CD4-positive, alpha-beta T cell treated with Interleukin-15 for 1 hour (primary cell): ENCODE data around the gene CRTC1.

ENCODE experiments used
- DNase-seq: peaks from one replicate; pipeline ENCODE4 v3.0.0-alpha.2; 2020

The CRTC1 gene, protein sequence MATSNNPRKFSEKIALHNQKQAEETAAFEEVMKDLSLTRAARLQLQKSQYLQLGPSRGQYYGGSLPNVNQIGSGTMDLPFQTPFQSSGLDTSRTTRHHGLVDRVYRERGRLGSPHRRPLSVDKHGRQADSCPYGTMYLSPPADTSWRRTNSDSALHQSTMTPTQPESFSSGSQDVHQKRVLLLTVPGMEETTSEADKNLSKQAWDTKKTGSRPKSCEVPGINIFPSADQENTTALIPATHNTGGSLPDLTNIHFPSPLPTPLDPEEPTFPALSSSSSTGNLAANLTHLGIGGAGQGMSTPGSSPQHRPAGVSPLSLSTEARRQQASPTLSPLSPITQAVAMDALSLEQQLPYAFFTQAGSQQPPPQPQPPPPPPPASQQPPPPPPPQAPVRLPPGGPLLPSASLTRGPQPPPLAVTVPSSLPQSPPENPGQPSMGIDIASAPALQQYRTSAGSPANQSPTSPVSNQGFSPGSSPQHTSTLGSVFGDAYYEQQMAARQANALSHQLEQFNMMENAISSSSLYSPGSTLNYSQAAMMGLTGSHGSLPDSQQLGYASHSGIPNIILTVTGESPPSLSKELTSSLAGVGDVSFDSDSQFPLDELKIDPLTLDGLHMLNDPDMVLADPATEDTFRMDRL

DNA sequence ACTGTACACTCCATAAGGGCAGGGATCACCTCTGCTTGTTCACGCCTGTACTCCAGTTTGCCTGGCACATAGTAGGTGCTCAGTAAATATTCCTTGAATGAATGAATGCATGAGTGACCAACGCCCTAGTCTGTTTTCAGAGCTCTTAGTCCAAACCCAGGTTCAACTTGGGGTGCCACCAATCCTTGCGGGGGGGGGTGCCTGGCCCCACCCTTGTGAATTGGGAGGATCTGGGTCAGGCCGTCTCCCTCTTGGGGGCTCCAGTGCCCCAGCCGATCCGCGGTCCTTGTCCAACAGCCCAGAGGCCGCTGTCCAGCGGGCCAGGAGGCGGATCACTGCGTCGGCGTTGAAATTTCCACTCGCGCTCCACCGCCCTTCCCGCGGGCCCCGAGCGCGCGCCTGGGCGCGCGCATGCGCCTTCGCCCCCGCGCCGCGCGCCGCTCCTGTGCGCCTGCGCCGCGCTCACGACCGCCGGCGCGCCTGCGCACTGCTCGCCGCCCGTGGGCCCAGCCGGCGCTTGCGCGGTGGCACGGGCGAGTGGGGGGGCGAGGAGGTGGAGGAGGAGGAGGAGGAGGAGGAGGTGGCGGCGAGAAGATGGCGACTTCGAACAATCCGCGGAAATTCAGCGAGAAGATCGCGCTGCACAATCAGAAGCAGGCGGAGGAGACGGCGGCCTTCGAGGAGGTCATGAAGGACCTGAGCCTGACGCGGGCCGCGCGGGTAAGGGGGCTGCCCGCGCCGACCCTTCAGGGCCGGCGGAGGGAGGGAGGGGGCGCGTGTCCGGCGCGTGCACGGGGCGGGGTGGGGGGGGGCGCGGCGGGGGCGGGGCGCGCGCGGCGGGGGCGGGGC, at the start of gene CRTC1:
Gene CRTC1 (plus strand): TSS at position 572 of the 849 bp plus-strand sequence. CDS start 23 bp downstream, at position 595.
- DNase-seq = peak; percentile 93

DNA sequence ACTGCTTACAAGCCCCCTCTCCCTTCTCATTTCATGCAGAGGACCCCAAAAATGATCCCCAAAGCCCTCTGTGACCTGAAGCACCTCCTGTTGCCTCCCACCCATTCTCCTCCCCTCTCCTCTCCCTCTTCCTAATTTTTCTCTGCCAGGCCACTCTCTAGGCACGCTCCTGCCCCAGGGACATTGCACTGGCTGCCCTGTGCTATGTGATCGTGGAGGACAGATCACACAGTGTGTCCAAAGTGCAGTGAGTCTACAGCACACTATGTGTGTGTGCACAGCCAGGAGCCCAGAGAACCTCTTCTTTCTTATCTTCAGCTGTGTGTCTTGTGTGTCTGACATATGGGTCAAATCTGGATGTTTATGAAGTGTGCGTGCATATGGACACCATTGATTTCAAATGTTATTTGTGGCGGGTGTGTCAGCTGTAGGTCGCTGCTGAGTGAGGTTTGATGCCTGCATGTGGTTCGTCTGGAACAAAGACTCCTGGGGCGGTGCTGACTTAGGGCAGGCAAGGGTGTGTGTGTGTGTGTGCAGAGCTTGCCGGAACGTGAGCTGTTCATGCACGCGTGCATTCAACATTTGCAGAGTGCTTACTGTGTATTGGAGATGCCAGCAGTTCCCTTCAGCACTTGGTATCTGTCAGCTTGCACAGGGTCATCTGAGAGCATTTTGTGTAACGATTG, 48.7 kb upstream of the CRTC1 start:
- DNase-seq = no peak

DNA sequence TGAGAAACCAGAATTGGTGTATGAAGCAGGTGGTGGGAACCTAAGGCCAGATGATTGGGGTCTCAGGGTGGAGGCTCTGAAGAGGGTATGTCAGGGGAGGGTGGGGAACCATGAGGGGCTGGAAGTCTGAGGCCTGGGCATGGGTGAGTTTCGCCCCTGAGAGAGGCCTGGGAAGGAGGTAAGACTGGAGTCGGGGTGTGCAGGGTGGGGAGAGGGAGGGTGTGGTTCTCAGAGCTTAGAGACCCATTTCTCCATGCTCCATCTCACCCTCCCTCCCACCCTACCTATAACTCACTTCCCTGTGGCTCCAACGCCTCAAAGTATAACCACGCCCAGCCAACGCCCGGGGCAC, 47.7 kb upstream of the CRTC1 start:
- DNase-seq = no peak

DNA sequence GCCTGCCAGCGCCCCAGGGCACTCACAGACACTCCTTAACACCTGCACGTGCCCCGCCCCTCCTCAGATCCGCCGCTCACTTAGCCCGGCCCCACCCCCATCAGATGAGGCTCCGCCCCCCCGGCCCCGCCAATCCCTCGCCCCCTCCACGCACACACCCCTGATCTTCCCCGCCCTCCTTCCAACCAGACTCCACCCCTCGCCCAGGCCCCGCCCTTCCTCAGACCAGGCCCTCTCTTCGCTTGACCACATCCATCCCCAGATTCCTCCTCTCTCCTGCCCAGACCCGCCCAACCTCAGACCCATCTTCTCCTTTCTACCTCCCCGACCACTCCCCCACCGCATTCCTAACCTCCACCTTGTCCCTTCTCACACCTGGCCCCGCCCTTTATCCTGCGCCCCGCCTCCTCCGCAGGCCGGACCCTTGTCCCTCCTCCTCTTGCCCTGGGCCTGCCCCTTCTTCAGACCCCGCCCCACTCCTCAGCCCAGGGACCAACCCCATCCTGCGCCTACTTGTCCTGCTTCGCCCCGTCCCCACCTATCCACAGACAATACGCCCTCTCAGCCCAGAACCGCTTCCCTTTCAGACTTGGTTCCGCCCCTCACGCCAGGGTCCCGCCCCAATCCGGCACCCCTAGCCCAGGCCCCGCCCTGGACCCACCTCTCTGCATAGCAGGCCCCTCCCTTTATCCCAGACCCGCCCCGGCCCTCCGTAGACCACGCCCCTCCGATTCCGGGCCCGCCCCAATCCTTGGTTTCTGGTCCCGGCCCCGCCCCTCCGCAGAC, 47.1 kb upstream of the CRTC1 start:
- peak; percentile 98 for DNase-seq

DNA sequence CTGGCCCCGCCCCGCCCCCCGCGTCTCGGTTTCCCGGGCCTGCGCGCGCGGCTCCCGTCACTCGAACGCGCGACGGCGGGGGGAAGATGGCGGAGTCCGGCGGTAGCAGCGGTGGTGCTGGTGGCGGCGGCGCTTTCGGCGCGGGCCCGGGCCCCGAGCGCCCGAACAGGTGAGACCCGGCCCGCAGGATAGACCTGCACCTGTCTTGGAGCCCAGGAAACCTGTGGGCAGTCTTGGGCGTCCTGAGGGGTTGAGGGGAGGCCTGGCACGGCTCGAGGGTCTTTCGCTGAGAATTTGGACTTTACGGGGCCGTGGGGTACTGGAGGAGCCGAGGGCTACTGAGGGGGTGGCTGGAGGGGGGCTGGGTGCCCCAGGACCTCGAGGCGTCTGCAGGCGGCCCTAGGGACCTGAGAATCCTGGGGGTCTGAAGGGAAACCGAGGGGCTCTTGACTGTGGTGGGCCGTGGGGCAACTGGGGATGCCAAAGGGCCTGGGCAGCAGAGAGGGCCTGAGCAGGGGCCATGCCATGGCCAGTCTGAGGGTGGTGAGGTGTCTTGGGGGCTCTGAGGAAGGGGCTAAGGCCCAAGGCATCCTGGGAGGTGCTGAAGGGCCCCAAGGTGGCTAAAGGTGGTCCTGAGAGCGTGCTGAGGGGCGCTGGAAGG, 46.4 kb upstream of the CRTC1 start, which contains the start of gene KLHL26:
Gene KLHL26 (plus strand): TSS at position 60 of the 661 bp plus-strand sequence. CDS start 27 bp downstream, at position 87.
- no peak for DNase-seq

DNA sequence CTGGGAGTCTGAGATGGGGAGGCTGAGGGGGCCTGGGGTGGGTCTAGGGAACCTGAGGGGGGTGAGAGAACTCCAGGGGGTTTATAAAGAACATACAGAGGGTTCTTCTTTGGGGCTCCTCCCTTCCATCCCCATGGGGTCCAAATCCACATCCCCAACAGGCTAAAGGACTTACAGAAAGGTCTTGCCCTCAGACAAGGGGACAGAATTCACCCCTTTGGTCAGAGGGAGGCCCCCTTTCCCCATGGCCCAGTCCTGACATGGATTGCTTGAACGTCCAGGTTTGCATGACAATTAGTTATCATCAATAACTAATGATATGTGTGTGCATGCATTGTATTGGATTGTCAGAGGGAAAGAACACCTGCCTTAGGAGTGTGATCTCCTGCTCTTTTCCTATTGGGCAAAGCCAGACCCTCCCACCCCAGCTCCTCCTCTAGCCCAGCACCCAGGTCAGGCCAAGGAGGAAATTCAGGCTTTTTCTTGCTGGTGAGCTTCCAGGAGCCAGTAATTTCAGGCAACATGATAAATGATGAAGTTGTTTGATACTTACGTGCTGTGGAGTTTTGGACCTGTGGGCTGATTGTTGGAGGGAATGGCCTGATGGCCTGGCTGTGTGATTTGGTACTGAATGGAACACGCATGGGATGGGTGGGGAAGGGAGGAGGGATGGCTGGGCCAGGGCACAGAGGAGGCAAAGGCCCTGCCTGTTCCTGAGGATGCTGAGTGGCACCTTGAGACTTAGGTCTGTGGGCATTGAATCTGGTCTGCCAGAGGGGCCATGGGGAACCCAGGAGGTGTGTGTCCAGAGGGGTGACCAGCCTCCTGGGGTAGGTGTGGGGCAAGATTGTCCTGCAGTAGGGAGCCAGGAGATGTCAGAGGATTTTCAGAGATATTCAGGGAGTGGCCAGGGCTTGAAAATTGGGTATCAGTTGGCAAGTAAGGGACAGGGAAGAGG, 45.5 kb upstream of the CRTC1 start:
- DNase-seq = no peak

DNA sequence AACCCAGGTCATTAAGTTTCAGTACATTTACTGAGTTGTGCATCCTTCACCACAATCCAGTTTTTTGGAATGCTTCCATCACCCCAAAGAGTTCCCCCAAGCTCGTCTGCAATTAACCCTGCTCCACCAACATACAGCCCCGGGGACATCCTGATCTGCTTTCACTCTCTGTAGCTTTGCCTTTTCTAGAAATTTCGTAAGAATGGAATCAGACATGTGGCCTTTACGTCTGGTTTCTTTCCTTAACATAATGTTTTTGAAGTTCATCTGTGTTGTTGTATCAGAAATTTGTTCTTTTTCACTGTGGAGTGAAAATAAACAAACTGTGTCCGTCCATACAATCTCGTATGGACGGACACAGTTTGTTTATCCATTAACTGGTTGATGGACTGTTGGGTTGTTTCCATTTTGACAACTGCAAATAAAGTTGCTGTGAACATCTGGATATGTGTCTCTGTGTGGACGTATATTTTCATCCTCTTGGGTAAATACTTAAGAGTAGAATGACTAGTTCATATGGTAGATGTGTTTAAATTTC, 43.7 kb upstream of the CRTC1 start:
- DNase-seq = no peak

DNA sequence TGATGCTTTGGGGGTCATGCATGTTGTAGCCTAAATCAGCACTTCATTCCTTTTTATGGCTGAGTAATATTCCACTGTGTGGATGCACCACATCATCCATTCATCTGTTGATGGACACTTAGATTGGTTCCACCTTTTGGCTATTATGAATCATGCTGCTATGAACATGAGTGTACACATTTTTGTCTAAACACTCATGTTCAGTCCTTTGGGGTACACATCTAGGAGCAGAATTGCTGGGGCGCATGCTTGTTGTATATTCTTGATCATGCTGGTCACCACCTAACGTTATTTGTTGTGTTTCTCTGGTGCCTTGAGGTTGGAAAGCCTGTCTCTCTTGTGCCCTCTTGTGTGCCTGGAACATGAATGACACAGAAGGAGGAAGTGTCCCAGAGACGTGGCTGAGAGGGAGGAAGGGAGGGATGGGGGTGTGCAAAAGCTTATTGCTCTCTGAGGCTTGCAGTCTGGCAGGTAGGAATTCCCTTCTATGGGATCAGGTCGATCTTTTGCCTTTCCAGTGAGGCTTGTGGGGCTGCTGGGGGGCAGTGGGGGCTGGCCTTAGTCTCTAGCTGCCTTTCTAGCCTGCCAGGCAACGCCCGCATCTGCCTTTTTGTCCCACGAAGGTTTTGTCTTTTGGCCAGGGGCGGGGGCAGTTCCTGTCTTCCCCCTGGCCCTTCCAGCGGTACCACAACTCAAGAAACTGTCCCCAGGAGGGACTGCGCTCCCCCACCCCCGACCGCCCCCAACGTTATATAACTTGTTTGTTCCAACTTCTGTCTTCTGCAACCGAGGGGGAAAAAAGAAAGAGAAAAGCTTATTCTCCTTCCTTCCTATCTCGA, 39.1 kb upstream of the CRTC1 start:
- DNase-seq = peak; percentile 34

DNA sequence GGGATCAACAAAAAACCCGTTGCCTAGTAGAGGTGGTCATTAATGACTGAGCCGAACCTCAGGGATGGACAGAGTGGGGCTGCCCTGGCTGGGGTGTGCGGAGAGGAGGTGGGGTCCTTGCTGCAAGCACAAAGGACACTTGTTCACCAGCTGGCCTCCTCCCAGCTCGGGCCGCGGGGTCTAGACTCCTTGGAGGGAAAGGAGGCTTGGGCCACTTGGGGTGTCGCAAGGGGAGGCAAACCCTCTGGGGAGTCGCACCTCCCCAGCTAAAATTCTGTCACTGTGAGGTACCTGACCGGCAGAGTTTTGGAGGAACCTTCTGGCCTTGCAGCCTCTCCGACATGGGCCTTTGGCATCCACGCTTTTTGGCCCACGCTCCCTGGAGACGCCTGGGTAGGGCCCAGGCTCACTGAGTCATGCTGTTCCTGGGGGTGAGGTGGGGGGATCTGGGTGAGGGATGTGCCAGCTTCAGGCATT, 38.4 kb upstream of the CRTC1 start:
- no peak for DNase-seq

DNA sequence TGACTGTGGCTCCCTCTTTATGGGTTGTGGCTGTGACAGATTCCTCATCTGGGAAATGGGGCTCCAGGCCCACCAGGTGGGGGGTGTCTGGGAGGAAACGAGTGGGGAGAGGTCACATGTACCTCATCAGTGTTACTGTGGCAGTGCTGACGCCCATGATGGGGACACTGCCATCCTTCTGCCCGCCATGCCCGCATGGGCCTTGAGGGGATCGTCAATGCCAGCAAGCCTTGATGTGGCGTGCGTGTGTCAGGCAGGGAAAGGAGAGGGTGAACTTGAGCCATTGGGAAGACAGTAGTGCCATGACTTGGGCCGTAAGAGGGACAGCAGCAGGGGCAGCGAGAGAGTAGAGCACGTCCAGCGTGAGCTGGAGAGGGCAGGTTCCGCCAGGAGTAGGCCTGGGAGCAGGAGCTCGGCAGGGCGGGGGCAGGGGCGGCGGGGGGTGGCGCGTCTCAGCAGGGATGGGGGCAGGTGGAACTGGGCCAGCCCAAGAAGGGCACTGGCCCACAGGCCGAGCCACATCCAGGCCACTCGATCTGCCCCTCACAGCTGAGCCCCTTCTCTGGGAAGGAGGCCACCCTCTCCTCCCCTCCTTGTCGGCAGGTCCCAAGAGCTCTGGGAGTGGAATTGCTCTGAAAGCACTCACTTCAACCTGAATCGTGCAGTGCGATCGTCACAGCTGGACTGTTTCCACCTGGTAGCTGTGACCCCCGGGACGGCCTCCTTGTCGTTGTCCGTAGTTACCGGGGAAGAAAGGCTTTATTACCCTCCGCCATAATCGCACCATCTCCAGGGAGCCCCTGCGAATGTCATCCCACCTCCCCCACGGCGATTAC, 36.7 kb upstream of the CRTC1 start:
- no peak for DNase-seq

DNA sequence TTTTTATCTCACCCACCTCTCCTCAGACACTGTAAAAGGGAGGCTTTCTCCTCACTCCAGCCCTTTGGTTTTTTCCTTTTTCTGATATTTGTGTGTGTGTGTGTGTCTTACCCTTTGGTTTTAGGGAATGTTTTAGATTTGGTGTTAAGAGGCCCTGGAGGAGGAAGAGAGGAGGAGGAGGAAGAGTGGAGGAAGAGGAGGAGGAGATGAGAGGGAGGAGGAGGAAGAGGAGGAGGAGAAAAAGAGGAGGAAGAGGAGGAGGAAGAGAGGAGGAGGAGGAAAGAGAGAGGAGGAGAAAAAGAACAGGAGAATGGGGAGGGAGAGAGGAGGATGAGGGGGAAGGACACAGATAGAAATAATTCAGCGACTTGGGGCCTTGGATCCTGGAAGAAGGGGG, 36.1 kb upstream of the CRTC1 start:
- DNase-seq = no peak

DNA sequence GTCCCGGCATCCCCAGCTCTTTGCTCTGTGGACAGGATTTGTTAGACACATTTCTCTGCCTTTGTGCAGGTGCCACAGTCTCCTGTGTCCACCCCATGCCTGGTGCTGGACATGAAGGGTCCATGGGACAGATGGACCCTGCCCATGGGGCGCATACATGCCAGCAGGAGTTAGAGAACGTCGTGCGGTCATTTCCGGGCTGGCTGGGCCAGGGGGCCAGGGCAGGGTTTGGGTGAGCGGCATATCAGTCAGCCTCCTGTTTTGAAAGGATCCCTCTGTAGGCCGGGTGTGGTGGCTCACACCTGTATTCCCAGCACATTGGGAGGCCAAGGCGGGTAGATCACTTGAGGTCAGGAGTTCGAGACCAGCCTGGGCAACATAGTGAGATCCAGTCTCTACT, 35.7 kb upstream of the CRTC1 start:
- DNase-seq = no peak

DNA sequence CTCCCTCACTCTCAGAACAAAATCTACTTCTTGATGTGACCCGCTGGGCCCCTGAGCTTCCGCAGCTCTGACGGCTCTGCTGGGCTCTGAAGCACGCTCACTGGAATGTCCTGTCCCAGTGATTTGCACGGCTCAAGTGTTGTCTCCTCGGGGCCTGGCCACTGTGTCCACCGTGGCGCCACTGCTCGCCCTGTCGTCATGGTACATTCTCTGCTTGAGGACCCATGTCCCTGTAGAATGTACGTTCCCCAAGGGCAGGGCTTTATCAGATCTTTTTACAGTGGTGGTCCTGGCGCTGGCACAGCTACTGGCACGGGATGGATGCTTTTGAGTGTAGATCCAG, 34.5 kb upstream of the CRTC1 start:
- DNase-seq = no peak

DNA sequence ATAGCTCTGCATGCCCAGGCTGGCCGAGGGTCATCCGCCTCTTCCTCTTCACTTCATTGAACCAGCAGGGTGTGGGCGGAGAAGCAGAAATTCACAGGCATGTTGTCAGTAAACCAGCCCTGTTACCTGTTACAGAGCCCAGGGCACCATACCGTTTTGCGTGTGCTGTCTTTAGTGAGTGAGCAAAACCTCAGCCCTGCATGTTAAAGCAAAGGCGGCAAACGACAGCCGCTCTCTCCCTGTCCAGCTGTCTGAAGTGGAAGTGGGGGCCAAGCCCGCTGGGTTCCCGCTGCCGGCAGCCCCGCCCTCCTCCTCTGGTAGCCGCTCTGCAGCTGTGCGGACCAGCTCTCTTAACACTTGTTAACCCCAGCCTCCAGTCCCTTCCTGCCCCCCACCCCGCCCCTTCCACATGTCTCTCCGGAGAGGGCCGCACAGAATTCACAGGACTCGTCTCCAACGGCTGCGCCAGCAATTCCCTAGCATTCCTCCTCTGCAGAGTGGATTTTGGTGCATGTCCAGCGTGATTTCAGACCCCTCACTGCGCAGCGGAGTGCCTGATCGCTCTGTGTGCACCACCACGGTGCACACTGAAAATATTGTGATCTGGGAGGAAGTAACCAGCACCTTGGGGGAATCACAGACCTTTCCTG, 34.0 kb upstream of the CRTC1 start:
- DNase-seq = no peak

DNA sequence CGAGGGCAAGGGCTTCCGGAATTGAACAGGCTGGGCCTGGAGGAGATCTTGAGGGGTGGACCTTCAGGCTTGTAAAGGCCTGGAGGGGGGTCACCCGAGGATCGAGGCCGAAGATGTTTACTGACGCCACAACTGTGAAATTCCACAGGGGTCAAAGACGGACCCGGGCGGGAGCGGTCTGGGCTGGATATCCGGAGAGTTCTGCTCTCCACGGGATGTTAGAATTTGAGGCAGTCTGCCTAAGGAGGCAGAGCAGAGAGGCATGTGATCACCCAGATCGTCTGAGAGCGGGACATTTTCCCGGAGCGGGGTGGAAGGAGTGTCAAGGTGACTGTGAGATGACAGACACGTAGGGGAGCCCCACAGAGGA, 33.5 kb upstream of the CRTC1 start:
- no peak for DNase-seq

DNA sequence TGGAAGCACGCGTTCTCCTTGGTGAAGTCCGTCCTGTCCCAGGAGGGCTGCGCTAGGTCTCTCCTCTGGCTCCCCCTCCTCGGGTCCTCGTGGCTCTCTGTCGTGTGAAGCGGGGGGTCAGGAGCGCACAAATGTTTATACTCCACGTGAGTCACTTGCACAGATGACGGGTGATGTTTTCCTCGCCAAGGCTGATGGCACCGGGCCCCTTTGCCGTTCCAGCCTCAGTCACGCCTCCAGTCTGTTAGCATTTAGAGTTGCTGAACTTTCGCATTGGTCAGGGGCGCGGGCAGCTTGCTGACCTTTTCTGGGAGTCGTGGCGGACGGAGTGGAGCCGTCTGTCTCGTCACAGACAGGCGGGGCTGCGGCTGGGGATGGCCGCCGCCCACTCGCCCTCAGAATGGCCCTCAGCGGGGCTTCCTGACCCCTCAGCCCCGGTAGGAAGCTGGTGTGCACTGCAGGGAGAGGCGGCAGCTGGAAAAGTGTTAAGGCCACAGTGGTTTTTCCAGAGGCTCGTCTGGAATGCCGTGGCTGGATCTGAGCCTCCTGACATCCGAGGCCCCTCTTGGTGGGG, 32.9 kb upstream of the CRTC1 start:
- no peak for DNase-seq

DNA sequence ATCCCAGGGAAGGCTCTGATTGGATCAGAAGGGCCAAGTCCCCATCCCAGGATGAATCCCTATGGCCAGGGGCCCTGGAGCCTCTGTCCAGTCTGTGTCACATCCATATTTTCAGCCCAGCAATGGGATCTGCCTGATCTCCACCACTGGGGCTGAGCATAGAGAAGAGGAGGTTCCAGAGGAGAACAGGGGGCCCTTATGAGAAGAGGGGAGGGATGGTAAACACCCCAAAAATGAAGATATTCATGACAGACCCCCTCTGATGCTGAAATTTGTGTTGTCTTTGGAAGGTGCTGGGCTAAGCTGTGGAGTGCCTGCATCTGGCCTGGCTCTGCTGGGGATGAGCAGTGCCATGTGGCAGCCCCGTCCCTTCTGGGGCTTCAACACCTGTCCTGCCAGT, 32.2 kb upstream of the CRTC1 start:
- DNase-seq = no peak
